Psoas muscle (tissue), 8 donors: ENCODE measurements around the gene CADPS. TPM values are rescaled to one million over a fixed set of nuclear protein-coding genes. Genes with fewer than 3 reads are reported as not detected.

Experiments
- ATAC-seq, 4 donors: fragments of 200-7000 bp; cut with Tn5 transposase; one replicate each; pipeline ENCODE4 v1.9.1; 2020; ENCODE audit warnings: moderate library complexity in 3 of 4, mild to moderate bottlenecking in 2 of 4
- DNase-seq, 2 donors: peaks; one replicate each; pipeline ENCODE4 v3.0.0-alpha.2; 2020
- H3K27ac ChIP-seq: fragments of 200-600 bp; one replicate; pipeline ENCODE4 v1.8.0; 2022
- H3K27me3 ChIP-seq, 3 donors: fragments of 200-600 bp in 1 of 3; one replicate each; pipeline versions ENCODE4 v1.6.1 to v1.8.0; 2013 to 2022; ENCODE audit warnings: low read length in 2 of 3, mild to moderate bottlenecking in 2 of 3, moderate library complexity in 1 of 3; ENCODE audit not compliant: insufficient read depth in 3 of 3
- H3K36me3 ChIP-seq, 2 donors: fragments of 200-600 bp in 1 of 2; one replicate each; pipeline versions ENCODE4 v1.6.1 to v1.8.0; 2013 to 2022; ENCODE audit warnings: low read depth in 1 of 2, mild to moderate bottlenecking in 1 of 2, moderate library complexity in 1 of 2; ENCODE audit not compliant: insufficient read depth in 1 of 2
- H3K4me1 ChIP-seq: fragments of 200-600 bp; one replicate; pipeline ENCODE4 v1.8.0; 2022
- H3K4me3 ChIP-seq: fragments of 200-600 bp; one replicate; pipeline ENCODE4 v1.8.0; 2022; ENCODE audit warnings: mild to moderate bottlenecking
- H3K9me3 ChIP-seq: fragments of 200-600 bp; one replicate; pipeline ENCODE4 v1.8.0; 2022
- CTCF ChIP-seq: fragments of 200-600 bp; IDR thresholded peaks from one replicate; pipeline ENCODE4 v1.8.0; 2022; ENCODE audit warnings: antibody characterized with exemption
- WGBS, 3 donors: extraction: QIAGEN DNeasy Blood & Tissue Kit; methylation state at CpG; one replicate each; pipeline versions ENCODE4 v1.1.6 to v1.1.7; 2013; 5-methylcytosine and 5-hydroxymethylcytosine counted together
- intact Hi-C, 2 donors: fragments of 100-400 bp; cut with DNase I; formaldehyde crosslinking; loops; one replicate each; pipeline versions ENCODE4 v1.11.0 to v1.14.2; 2022
- polyA plus RNA-seq, 3 donors: library from polyadenylated mRNA; stranded (reverse); fragments of 200-250 nt; gene quantifications; one replicate each; pipeline ENCODE4 v1.2.3, GENCODE V29; 2013
- total RNA-seq, 4 donors: library from RNA; stranded (reverse); fragmentation: NEBNext Ultra II Directional in 2 of 4; extraction: Animal tissue kit (Norgen Biotek cat#: 25700) in 2 of 4; gene quantifications; one replicate each; pipeline versions ENCODE4 v1.2.1 to v1.2.4, GENCODE V29; 2021 to 2023
- donor health status: healthy with polysubstance abuse.
- donor health status: DM: no; HTN: no; CAD: no; lungs with moderate emphysema.
- donor health status: Bipolar disorder and iron deficiency.
- donor health status: healthy.
- donor health status: DM: yes; HTN: yes; CAD: no.
- donor health status: DM: no; HTN: no; CAD: no.
- donor health status: DM: no; HTN: no; CAD: no.
- donor health status: DM: yes; HTN: yes; CAD: no.

CADPS gene
- total and polyA plus RNA-seq, 7 donors = 0.01 to 0.07 (median 0.04) TPM; not detected in 4

- Histone ChIP-seq H3K9me3 (no peaks in the 10 kb centered on the region), H3K4me3 (no peak overlapping the region), H3K27me3 (peaks cover 2 to 14% (median 2%) of the 10 kb centered on the region in 3 donors), H3K4me1 (no peaks in the 10 kb centered on the region), H3K27ac (no peak overlapping the region), H3K36me3 (no peaks in the 10 kb centered on the region)
- no peak for ATAC-seq
- no peak for TF ChIP-seq CTCF
- intact Hi-C loops = no loop called here
- DNase-seq = no peak
Observed at GRCh38 chr3:62356356-62356755, 518.9 kb downstream of the CADPS start.

DNA sequence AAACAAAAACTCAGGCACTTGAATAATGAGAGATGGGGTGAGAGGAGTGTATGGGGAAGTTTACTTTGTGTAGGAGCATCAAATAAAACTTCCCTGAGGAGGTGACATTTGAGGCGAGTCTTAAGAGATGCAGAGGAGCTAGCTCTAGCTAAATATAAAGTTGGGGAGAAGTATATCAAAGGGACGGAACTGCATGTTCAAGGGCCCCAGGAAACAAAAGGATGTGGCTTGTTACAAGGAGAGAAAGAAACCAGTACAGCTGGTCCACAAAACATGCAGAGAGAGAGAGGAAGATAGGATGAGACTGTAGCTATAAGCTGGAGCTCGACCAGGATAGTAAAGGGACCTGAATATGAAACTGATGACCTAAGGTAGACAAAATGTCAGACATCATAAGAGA lies 519.5 kb downstream of the CADPS start:
- Histone ChIP-seq H3K27ac (no peak overlapping the region), H3K4me3 (no peak overlapping the region), H3K4me1 (no peaks in the 10 kb centered on the region), H3K27me3 (peaks cover 2 to 9% (median 2%) of the 10 kb centered on the region in 3 donors), H3K9me3 (no peaks in the 10 kb centered on the region), H3K36me3 (no peaks in the 10 kb centered on the region)
- intact Hi-C loops = no loop called here
- TF ChIP-seq CTCF = no peak
- DNase-seq (no peak), ATAC-seq (no peak)
- WGBS, 3 donors = 66 to 73% (median 71%) methylated on average over 3 of the region's 3 CpGs
